Lower lobe of right lung (tissue), 2 donors: Measurements from ENCODE around the gene MCTP1. TPM values are rescaled to one million over a fixed set of nuclear protein-coding genes. Genes with fewer than 3 reads are reported as not detected.

Source experiments
- ATAC-seq, 2 donors: fragments of 200-7000 bp; cut with Tn5 transposase; one replicate each; pipeline ENCODE4 v1.9.1; 2020 to 2022; ENCODE audit warnings: mild to moderate bottlenecking in 2 of 2, moderate library complexity in 2 of 2
- DNase-seq: peaks from one replicate; pipeline ENCODE4 v3.0.0-alpha.2; 2020
- H3K27ac ChIP-seq: fragments of 200-600 bp; one replicate; pipeline ENCODE4 v1.8.0; 2022
- H3K27me3 ChIP-seq: fragments of 200-600 bp; one replicate; pipeline ENCODE4 v1.8.0; 2022; ENCODE audit warnings: low read depth
- H3K36me3 ChIP-seq: fragments of 200-600 bp; one replicate; pipeline ENCODE4 v1.8.0; 2022; ENCODE audit warnings: mild to moderate bottlenecking
- H3K4me1 ChIP-seq: fragments of 200-600 bp; one replicate; pipeline ENCODE4 v1.8.0; 2022
- H3K4me3 ChIP-seq: fragments of 200-600 bp; one replicate; pipeline ENCODE4 v1.8.0; 2022; ENCODE audit warnings: mild to moderate bottlenecking
- H3K9me3 ChIP-seq: fragments of 200-600 bp; one replicate; pipeline ENCODE4 v1.8.0; 2022
- intact Hi-C: fragments of 100-400 bp; cut with DNase I; formaldehyde crosslinking; loops from one replicate; pipeline ENCODE4 v1.11.0; 2022
- total RNA-seq: library from RNA; stranded (reverse); fragmentation: NEBNext Ultra II Directional; extraction: Animal tissue kit (Norgen Biotek cat#: 25700); gene quantifications from one replicate; pipeline ENCODE4 v1.2.1, GENCODE V29; 2021
- TF ChIP-seq, protein P1 (sequence below): fragments of 200-600 bp; IDR thresholded peaks from one replicate; pipeline ENCODE4 v1.8.0; 2022; ENCODE audit warnings: antibody characterized with exemption, mild to moderate bottlenecking
- donor health status: DM: no; HTN: yes; CAD: no; lungs with severe emphysema.

MCTP1 gene
- total RNA-seq, 1 donor from 2014 or later = 38.7 TPM

GRCh38 chr5:95032801-95033200 is 252.1 kb downstream of the MCTP1 start:
- DNase-seq (no peak), ATAC-seq (no peak)
- intact Hi-C loops = no loop called here
- Histone ChIP-seq H3K4me1 (no peaks in the 10 kb centered on the region), H3K36me3 (no peaks in the 10 kb centered on the region), H3K27me3 (no peaks in the 10 kb centered on the region), H3K27ac (no peak overlapping the region), H3K9me3 (peaks cover 5% of the 10 kb centered on the region), H3K4me3 (no peak overlapping the region)
- TF ChIP-seq, protein P1, sequence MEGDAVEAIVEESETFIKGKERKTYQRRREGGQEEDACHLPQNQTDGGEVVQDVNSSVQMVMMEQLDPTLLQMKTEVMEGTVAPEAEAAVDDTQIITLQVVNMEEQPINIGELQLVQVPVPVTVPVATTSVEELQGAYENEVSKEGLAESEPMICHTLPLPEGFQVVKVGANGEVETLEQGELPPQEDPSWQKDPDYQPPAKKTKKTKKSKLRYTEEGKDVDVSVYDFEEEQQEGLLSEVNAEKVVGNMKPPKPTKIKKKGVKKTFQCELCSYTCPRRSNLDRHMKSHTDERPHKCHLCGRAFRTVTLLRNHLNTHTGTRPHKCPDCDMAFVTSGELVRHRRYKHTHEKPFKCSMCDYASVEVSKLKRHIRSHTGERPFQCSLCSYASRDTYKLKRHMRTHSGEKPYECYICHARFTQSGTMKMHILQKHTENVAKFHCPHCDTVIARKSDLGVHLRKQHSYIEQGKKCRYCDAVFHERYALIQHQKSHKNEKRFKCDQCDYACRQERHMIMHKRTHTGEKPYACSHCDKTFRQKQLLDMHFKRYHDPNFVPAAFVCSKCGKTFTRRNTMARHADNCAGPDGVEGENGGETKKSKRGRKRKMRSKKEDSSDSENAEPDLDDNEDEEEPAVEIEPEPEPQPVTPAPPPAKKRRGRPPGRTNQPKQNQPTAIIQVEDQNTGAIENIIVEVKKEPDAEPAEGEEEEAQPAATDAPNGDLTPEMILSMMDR = no peak

DNA sequence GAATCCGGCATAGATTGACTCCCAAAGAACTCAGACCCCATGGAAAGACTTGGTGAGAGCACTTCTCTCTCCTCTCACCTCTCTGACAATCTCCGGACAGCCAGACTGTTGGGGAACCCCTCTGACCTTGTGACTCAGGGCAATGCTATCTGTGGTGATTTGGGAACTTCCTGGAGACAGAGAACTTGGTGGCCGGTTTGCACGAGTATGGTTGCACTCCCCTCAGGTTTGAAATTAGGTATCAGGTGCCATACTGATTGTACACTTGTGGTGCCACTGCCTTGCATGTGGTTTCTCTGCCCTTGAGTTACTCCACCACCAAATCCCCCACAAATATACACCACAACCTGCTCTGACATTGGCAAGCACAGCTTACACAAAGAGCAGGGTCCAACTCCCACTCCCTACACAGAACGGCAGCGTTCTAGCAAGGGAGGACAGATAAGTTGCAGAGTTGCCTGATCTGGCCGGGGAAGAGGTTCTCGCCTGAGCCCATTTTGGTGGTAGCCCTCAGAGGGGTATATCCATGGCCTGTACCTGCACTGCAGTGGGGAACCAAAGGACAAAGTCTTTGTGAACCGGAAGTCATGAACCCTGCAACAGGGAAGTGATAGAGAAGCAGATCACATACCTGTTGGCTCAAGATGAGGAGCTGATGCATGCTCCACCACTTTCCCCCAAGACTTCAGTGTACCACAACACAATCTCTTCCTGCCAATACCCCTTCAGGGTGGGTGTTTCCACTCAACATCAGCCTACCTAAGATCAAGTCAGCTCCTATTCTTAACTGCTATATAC is 255.1 kb downstream of the MCTP1 start:
- no peak for ATAC-seq
- TF ChIP-seq, protein P1 = no peak
- peaks cover 7% of the 10 kb centered on the region for H3K4me1 ChIP-seq
- peaks cover 5% of the 10 kb centered on the region for H3K9me3 ChIP-seq
- DNase-seq = no peak
- H3K27ac ChIP-seq = no peak overlapping the region
- no peaks in the 10 kb centered on the region for H3K36me3 ChIP-seq
- intact Hi-C loops = no loop called here
- no peaks in the 10 kb centered on the region for H3K27me3 ChIP-seq
- no peak overlapping the region for H3K4me3 ChIP-seq

- Histone ChIP-seq H3K4me1 (peaks cover 7% of the 10 kb centered on the region), H3K27ac (no peak overlapping the region), H3K4me3 (no peak overlapping the region), H3K36me3 (no peaks in the 10 kb centered on the region), H3K9me3 (no peaks in the 10 kb centered on the region), H3K27me3 (no peaks in the 10 kb centered on the region)
- intact Hi-C loops = no loop called here
- DNase-seq = no peak
- peak in 1 of 2 donors; percentile 45 for ATAC-seq
- TF ChIP-seq, protein P1 = no peak
These were observed 257.1 kb downstream of the MCTP1 start for GRCh38 chr5:95027775-95028174.

GRCh38 chr5:95027151-95027721 is 257.7 kb downstream of the MCTP1 start:
- peaks cover 7% of the 10 kb centered on the region for H3K4me1 ChIP-seq
- no peak overlapping the region for H3K27ac ChIP-seq
- peak in 1 of 2 donors; percentile 78 for ATAC-seq
- H3K4me3 ChIP-seq = no peak overlapping the region
- TF ChIP-seq, protein P1 = no peak
- intact Hi-C loops = no loop called here
- no peaks in the 10 kb centered on the region for H3K36me3 ChIP-seq
- no peak for DNase-seq
- no peaks in the 10 kb centered on the region for H3K9me3 ChIP-seq
- no peaks in the 10 kb centered on the region for H3K27me3 ChIP-seq

GRCh38 chr5:95026718-95027117 is 258.2 kb downstream of the MCTP1 start:
- intact Hi-C loops = no loop called here
- ATAC-seq = no peak
- H3K27ac ChIP-seq = no peak overlapping the region
- DNase-seq = no peak
- H3K4me3 ChIP-seq = no peak overlapping the region
- H3K4me1 ChIP-seq = peaks cover 7% of the 10 kb centered on the region
- H3K36me3 ChIP-seq = no peaks in the 10 kb centered on the region
- no peaks in the 10 kb centered on the region for H3K27me3 ChIP-seq
- H3K9me3 ChIP-seq = no peaks in the 10 kb centered on the region
- TF ChIP-seq, protein P1 = no peak
